Stimulated activated CD8-positive, alpha-beta memory T cell treated with anti-CD3 and anti-CD28 coated beads, Interleukin-12 subunit alpha, Interleukin-12 subunit beta, amount 100 ng/mL, for 1 hour (primary cell): ENCODE results near the gene MAGEF1.

Experiments
- DNase-seq: peaks from one replicate; pipeline ENCODE4 v3.0.0-alpha.2; 2020; ENCODE audit warnings: low read depth

The MAGEF1 gene

DNA sequence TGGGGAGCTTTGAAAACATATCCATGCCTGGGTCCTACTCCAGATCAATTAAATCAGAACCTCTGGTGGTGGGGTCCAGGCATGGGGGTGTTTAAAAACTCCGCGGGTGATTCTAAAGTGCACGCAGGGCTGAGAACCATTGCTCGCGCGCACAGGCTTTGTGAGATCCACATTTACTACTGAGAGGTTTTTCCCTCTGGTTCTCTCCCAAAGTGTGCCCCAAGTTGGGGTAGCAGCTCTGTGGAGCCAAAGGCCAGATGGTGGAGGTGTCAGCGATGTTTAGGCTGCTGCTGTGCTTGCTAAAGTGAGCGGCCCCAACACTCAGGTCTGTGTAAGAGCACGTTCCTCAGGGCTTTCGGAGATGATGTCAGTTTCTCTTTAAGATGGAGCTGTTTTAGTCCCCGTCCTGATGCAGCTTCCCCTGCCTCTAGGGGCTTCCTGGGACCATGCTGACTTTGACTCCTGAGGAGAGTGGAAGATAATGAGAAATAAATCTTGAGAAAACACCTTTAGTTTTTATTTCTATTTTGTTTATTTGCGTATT lies 13.4 kb upstream of the MAGEF1 start:
- no peak for DNase-seq

DNA sequence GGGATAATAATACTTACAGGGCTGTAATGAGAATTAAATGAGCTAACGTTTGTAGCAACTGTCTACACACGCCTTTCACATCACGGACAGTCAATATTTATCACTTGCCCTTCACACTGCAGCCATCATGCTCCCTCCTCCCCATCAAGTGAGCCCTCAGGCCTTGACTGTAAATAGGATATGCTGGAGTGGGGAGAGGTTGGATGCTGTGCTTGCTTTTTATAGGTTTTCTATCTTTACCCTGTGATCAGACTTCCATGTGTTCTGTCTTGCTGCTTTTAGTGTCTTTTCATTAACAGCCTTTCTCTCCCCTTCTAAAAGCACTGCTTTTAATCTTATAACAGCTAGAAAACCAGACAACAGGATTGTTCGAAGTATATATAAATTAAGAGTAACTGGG lies 12.8 kb upstream of the MAGEF1 start:
- DNase-seq: no peak

DNA sequence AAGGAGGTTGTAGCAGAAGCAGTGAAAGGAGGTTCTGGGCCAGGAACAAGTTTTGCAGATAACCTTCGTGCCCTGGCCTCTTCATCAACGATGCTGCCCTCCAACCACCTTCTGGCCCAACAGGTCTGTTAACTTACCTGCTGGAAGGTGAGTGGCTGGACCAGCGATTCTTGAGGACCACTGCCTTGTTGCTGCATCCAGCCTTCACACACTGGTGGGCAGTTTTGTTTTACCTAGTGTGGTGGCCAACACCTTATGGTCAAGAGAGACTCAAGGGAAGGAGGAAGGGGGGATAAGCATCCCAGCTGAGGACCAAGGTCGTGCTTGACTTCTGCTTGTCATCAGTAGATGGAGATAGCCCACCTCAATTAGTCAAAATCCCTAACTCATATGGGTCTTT lies 7.8 kb upstream of the MAGEF1 start:
- no peak for DNase-seq

DNA sequence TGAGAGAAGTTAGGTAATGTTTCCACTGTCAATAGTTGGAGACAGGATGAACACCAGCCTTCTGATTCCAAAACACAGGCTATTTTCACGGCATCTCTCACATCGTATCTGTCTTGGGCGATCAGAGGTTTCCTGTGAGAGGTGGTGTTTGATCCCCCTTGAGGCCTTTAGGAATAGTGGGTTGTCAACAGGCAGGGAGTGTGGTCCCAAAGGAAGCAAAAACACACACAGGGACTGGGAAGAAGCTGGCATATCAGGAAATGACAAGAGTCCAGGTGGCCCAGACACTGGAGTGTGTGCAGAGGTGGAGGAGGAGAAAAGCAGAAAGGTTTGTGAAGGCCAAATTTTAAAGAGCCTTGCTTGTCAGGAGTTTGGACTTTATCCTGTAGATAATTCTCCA lies 6.6 kb upstream of the MAGEF1 start:
- no peak for DNase-seq

DNA sequence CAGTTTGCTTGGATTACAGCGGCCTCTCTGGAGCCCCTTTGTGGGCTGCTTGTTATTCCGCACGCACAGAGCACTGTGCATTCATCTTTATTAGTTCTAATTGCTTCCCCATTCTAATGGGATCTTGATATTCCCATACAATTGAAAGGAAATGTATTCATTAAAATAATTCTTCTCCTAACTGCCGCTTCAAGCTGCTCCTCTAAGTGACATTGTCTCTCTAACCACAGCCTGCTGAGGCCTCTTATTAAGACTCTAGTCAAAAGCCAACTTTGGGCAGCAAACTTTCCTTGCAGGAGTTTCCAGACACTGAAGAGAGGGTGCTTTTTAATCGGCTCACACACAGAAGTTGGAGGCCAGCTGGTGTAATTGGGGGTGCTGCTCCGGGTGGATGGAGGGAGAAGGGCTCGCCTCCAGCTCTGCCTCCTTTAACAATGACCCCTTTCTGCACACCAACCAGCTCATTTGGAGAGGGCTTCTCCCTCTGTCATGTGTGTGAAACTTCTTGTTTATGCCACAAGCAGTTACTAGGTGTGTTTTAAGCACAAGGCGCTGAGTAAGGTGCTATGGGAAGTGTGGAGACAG lies 5.6 kb upstream of the MAGEF1 start:
- DNase-seq: no peak

DNA sequence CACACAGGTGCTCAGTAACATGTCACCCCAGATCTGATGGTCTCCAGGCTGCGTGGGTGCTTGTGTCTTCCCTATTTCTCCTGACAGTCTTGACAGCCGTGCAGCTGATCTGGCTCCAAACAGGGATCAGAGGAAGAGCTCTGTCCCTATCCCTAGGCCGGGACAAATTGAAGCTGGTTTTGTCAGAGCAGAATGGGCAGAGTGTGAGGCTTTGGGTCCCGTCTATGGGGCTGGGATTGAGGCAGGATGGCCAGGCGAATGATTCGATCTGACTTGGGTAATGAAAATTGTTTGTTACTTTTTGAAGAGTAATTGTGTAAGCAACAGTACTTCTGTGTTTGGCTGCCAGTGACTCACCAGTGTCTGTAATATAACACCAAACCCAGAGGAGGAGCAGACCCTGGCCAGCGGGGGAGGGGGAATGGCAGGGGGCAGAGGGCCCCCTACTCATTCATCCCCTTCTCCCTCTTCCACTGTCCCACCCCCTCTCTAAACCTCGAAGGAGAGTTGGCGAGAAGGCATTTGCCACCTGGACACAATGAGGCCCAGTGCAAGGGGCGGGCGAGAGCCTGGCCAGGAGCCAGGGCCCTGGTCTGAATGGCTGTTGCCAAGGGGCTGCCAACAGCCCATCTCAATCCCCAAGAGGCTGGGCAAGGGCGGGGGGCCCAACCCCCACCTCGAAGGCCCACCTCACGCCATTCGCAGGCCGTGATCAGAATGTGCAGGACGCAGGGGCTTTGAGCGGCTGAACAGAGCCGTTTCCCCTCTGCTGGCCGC lies 4.9 kb upstream of the MAGEF1 start:
- DNase-seq: no peak

DNA sequence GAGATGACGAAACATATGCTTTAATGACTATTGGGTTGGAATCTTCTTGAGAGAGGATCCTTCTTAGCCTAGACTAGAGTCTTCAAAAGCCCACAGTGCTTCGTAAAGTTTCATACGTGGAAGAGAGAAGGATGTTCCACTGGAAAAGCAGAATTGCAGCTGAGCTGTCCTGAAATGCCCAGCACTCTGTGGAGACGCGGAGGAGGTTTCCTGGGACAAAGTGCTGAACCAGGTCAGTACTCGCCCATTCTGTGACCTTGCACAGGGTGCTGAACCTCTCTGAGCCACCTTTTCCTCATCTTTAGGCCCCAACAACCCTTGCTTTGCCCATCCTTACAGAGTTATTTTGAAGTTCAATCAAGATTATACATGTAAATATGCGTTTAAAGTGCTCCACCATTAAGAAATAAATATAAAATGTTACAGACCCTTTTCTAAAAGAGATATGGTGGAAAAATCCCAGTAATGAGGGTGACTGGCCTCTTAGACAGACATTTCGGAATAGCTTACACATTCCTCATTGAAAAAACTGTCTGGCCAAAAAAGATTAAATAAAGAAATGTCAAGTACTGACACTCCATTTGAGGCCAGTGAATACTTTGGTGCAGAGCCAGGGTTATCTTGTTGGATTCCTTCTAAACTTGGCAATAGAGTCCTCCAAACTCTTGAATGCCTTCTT lies 4.2 kb upstream of the MAGEF1 start:
- no peak for DNase-seq

DNA sequence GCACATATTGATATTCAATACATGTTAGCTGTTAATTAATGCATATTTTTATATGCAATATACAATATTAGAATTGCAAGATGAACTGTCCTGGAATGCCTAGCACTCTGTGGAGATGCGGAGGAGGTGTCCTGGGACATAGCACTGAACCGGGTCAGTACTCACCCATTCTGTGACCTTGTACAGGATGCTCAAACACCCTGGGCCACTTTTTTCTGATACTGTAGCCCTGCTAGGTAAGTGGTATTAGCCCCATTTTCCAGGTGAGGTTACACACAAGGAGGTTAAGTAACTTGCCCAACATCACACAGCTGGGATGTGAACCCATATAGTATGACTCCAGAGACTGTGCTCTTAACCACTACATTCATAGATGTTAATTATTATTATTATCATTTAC lies 1.7 kb upstream of the MAGEF1 start:
- no peak for DNase-seq

DNA sequence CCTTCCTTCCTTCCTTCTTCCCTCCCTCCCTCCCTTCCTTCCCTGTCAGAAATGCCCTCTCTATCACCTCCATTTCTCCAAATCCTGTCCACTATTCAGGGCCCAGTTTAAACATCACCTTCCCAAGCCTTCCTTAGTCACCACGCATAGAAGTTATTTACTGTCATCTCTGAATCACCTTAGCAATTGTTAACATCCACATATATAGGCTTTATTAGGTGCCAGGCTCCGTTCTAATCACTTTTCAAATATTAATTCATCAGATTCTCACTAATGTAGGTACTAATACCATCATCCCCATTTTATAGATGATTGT lies 1.1 kb upstream of the MAGEF1 start:
- DNase-seq: no peak

DNA sequence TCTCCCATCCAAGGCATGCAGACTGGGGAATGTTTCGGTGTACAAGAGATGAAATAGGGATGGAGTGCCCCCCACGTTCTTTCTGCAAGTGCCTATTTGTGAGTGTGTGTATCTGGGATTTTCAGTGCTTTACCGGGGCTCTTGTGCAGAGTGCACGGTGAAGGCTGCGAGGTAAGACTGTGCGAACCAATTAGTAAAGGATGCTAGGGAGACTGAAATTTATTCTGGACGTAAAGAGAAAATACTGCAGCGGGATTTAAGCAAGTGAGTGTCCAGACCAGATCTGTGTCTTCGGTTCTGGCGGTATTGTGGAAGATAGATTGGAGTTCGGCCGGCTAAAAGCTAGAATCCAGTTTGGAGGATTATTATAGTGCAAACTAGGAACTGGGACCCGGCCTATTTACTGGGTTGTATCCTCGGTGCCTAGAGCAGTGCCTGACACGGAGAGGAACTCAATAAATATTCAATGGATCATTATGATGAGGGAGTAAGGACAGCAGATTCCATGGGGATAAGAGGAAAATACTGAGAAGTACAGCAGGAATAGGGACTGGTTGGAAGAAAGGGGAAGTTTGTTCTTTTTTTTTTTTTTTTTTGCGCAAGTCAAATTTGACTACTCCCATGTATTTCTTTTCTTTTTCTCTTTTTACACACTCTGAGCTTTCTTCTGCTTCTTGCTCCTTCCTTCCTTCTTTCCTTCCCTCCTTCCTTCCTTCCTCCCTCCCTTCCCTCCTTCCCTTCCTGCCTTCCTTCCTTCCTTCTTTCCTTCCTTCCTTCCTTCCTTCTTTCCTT lies 580 bp upstream of the MAGEF1 start:
- no peak for DNase-seq

DNA sequence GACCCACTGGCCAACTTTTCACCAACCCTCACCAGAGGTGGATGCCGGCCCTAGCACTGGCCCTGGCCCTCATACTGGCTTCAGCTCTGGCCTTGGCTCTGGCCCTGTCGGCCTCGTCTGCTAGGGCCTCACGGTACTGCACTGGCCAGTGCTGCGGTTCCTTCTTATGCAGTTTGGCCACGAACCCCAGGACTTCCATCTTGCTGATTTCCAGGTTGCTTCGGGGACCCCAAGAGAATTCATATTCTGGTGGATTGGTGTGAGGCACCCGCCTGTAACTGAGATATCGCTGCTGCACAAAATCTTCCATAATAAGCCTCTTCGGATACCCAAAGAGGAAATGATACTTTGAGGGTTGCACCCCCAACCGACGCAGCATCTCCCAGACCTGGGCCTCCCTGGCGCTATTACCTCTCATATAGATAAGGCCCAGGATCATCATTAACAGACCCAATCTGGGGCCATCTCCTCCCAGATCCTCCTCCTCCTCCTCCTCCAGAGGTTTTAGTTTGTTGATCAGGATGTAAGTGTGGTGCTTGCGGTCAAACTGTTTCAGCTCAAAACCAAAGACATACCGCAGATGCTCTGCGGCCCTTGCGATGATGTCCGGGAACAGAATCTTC lies 883 bp downstream of the MAGEF1 start:
- no peak for DNase-seq

DNA sequence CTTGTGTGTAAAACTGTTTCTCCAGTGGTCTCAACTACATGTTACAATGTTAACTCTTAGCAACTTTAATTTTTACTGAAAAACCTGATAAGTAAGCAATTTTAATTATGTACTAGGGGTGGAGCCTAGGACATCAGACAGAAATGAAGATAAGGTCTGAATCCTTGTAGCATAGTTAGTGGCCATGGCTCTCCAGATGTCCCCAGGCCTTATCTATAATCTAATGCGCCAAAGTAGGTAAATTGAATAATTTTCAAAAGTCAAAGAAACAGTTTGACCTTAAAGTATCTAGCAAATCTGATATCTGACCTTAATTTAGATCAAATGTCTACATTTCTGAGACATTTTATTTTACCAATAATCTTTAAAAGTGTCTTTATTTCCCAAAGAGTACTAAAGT lies 8.2 kb downstream of the MAGEF1 start:
- no peak for DNase-seq

DNA sequence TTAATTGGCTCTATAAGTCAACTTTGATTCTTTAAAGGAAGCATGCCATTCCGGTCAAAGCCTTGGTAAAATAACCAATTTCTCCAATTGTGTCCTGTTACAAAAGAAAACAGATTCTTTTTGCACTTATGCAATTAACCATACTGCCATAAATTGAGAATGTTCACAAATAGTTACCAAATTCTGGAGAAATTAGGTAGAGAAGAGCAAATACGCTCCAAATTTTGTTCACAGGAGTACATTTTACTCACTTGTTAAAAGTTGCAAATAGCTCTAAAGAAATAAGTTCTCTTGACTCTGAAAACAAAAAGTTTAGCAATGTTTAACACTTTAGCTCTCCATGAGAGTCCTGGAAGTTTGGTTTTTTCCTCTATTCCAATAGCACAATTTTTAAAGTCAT lies 11.1 kb downstream of the MAGEF1 start:
- DNase-seq: no peak

DNA sequence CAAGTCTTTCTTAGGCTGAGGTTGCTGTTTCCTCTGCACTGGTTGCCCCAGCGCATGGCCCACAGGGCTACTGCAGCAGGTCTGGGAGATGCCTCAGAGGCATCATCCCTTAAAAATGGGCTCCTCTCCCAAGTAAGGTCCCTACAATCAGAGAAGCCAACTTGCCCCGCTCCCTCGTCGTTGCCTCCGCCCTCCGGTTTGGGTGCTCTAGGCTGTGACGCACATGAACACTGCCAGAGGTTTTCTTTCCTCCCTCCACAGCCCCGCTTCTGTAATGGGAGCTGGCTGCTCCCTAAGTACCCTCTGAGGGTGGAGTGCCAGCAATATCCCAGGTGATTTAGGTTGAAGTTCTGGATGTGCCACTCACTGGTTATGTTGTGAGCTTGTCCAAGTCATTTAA lies 14.0 kb downstream of the MAGEF1 start:
- DNase-seq: no peak

DNA sequence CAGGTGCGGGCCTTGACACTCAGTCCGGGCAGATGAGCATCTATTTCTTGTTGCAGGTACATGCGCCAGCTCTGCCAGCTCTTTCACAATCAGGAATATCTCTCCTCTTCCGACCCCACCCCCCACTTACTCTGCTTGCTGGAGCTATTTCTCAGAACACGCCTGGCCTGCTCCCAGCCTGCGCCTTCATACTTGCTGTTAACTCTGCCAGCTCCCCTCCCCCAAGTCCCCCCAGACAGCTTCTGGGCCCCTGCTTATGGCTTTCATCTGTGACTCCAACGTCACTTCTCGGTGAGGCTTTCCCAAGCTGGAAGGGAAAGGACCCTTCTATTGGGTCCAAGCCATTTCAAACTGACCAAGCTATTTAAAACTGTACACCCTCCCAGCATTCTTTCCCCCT lies 15.2 kb downstream of the MAGEF1 start:
- DNase-seq: no peak

DNA sequence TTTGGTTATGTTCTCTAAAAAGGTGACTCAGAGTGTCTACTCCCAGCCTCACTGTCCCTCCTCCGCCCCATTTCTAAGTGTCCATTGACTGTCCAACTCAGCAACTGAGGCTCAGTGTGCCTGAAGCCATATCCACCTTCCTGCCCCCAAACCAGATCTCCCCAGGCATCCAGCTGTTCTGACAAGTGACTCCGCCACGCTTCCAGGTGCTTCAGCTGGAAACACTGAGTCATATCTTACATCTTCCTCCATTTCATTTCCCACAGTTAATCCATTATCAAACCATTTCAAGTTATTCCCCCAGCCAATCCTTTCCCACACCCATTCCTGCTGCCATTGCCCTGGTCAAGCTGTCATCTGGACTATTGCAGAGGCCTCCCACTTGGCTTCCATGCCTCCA lies 17.1 kb downstream of the MAGEF1 start:
- no peak for DNase-seq

DNA sequence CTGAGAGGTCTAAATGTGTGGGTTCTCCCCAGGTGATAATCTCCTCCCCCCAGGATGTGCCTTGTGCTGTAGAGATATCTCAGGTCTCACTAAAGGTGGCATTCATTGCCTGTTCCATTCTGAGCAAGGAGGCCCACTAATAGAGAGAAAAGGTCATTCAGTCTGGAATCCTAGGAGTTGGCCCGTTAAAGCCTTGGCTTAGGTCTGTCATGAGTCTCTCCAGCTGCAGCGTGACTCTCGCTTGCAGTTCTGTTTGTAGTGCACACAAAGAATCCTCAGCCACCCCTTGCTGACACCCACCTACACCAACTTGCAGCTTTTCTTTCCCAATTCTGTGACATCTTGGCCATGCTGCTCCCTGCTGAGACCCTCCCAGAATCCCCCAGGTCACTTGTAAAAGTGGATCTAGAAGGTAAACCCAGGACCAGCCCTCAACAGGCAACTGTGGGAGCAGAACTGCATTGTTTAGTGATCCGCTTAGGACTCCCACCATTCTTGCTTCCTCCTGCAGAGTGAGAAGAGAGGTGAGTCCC lies 17.7 kb downstream of the MAGEF1 start:
- DNase-seq: no peak

DNA sequence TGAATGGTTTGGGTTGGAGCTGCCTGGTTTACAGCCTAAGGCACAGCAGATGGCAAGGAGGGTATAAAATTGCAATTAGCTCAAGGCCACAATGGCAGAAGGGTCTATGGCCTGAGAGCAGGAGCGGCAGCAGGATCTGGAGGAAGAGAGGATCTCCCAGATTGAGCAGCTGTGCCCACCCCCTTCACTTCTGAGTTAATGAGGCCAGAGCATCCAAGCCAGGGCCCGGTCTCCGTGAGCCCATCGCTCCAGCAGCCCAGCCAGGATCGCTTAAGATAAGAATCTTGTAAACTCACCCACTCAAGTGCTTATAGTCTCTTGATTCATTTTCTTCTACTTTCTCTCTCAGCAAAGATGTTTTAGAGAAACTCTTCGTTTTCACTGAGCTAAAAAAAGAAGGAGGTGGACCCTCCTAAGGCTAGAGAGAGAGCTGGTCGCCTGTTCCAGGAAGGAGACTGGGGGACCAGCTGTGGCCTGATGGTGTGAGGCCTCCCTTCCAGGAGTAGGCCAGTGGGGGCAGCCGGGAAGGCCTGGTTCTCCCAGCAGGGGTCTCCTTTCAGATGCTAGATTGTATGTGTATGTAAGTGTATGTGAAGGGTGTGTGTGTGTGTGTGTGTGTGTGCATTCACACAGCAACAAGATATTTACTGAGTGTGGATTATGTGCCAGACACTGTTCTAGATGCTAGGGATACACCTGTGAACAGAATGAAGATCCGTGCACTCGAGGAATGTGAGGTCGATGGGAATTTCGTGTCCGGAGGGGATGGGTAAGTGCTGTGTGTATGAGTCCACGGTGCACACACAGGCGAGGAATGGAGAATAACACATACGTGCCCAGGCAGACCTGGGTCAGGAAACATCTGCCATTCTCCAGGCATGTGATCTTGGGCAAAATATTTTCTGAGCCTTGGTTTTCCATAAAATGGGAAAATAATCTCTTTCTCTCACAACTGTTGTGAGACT lies 18.6 kb downstream of the MAGEF1 start:
- no peak for DNase-seq

DNA sequence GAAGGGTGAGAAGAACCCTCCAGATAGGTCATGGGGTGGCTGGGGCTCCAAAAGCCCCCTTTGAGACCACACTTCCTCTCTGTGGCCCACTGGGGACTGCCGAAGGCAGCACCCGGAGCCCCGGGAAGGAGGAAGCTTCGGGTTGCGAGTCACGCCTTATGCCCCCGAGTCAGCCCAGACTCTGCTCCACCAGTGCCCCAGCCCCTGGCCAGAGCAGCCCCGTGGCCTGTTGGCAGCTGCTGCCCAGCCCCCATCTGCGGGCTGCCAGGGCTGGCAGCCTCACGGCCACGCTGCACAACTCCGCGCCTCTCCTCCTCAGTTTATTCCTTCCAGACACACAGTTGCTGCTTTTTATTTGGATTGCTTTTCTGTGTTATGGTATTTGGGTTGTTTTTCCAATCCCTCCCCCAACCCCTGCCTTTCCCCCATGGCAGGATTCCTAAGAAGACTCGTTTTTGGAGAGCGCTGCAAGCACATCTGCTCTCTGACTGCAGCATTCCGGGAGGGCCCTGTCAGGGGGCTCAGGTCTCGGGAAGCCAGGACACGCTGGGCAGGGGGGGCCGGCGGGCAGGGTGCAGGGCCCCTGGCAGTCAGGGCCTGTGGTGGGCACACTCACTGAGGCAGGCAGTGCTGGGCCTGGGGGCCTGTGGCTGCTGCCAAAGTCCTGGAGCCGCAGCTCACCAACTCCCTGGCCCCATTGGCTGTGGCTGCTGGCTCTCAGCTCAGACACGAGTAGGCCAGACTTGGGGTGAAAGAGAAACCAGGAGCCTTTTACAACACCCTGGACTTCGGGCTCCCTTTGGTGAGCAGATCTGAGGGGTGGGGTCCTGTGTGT lies 20.2 kb downstream of the MAGEF1 start:
- no peak for DNase-seq
